VCaP (cell line): ENCODE measurements around the gene CLASP1.

ENCODE experiments used
- H3K27ac ChIP-seq: fragments of 450-650 bp; 2 replicates; pipeline ENCODE4 v1.5.1; 2017
- CTCF ChIP-seq: fragments of 450-650 bp; conservative IDR thresholded peaks from 2 replicates; pipeline ENCODE4 v1.5.1; 2017; ENCODE audit warnings: mild to moderate bottlenecking, moderate library complexity

Gene CLASP1

GRCh38 chr2:121599963-121600651 lies 49.2 kb downstream of the CLASP1 start:
- no peak overlapping the region for H3K27ac ChIP-seq
- no peak for TF ChIP-seq CTCF

- no peak for TF ChIP-seq CTCF
- H3K27ac ChIP-seq, result peak overlapping the region; percentile 79
These were observed 51.2 kb downstream of the CLASP1 start for GRCh38 chr2:121598087-121598486.

- TF ChIP-seq CTCF, result peak; percentile 82
- H3K27ac ChIP-seq, result peak overlapping the region; percentile 79
These were observed 52.8 kb downstream of the CLASP1 start for GRCh38 chr2:121596221-121597080.

GRCh38 chr2:121595012-121595891 lies 54.0 kb downstream of the CLASP1 start:
- peak overlapping the region; percentile 79 for H3K27ac ChIP-seq
- TF ChIP-seq CTCF, result no peak

GRCh38 chr2:121591199-121591598 lies 58.1 kb downstream of the CLASP1 start:
- TF ChIP-seq CTCF, result no peak
- no peak overlapping the region for H3K27ac ChIP-seq

- no peak overlapping the region for H3K27ac ChIP-seq
- no peak for TF ChIP-seq CTCF
These were observed 60.9 kb downstream of the CLASP1 start for GRCh38 chr2:121588357-121588756.

GRCh38 chr2:121587131-121587530 lies 62.1 kb downstream of the CLASP1 start:
- no peak for TF ChIP-seq CTCF
- no peak overlapping the region for H3K27ac ChIP-seq
